Activated CD4-positive, alpha-beta T cell treated with anti-CD3 and anti-CD28 coated beads, Interleukin-2, amount 50 U/mL, for 48 hours (primary cell): Measurements from ENCODE around the gene ARHGAP22.
"Not testable (repeated sequence)": the region's sequence is repeated elsewhere in the genome, so short reads cannot be mapped to it uniquely, and the experiment has no call there.

Source experiments
- DNase-seq, 2 experiments: peaks; one replicate each; pipeline ENCODE4 v3.0.0-alpha.2; 2020

ARHGAP22 gene

GRCh38 chr10:48446785-48447184 lies 158.1 kb downstream of the ARHGAP22 start:
- DNase-seq: no peak

- DNase-seq: no peak
These were observed 158.9 kb downstream of the ARHGAP22 start for GRCh38 chr10:48445932-48446331.

- DNase-seq: no peak
These were observed 159.7 kb downstream of the ARHGAP22 start for GRCh38 chr10:48444861-48445841.

GRCh38 chr10:48444266-48444665 lies 160.6 kb downstream of the ARHGAP22 start:
- no peak for DNase-seq

- DNase-seq: no peak
These were observed 162.1 kb downstream of the ARHGAP22 start for GRCh38 chr10:48442809-48443177.

- no peak for DNase-seq
These were observed 162.6 kb downstream of the ARHGAP22 start for GRCh38 chr10:48442090-48442808.

- no peak for DNase-seq
These were observed 164.1 kb downstream of the ARHGAP22 start for GRCh38 chr10:48440771-48441170.

GRCh38 chr10:48439581-48440041 lies 165.3 kb downstream of the ARHGAP22 start:
- DNase-seq: no peak

- DNase-seq: no peak
These were observed 165.8 kb downstream of the ARHGAP22 start for GRCh38 chr10:48439031-48439430.

GRCh38 chr10:48437546-48437945 lies 167.3 kb downstream of the ARHGAP22 start:
- DNase-seq: no peak

- DNase-seq: no peak
These were observed 173.0 kb downstream of the ARHGAP22 start for GRCh38 chr10:48431871-48432270.

GRCh38 chr10:48430402-48430993 lies 174.4 kb downstream of the ARHGAP22 start:
- no peak for DNase-seq

GRCh38 chr10:48429309-48429708 lies 175.6 kb downstream of the ARHGAP22 start:
- no peak for DNase-seq

- no peak for DNase-seq
These were observed 176.0 kb downstream of the ARHGAP22 start for GRCh38 chr10:48428896-48429295.

- no peak for DNase-seq
These were observed 181.0 kb downstream of the ARHGAP22 start for GRCh38 chr10:48423884-48424283.

- not testable (repeated sequence) for DNase-seq
These were observed 183.0 kb downstream of the ARHGAP22 start for GRCh38 chr10:48421862-48422261.

GRCh38 chr10:48419714-48420113 lies 185.2 kb downstream of the ARHGAP22 start:
- DNase-seq: no peak

- no peak for DNase-seq
These were observed 186.6 kb downstream of the ARHGAP22 start for GRCh38 chr10:48418189-48418788.

- DNase-seq: no peak
These were observed 187.5 kb downstream of the ARHGAP22 start for GRCh38 chr10:48417374-48417773.

- DNase-seq: no peak
These were observed 188.2 kb downstream of the ARHGAP22 start for GRCh38 chr10:48416584-48417232.

GRCh38 chr10:48414778-48415177 lies 190.1 kb downstream of the ARHGAP22 start:
- DNase-seq: no peak

GRCh38 chr10:48414160-48414559 lies 190.7 kb downstream of the ARHGAP22 start:
- no peak for DNase-seq
